SW 1271 (cell line): ENCODE measurements around the gene CRYZ.

Experiments
- DNase-seq, 2 experiments: peaks; one replicate each; lab custom pipeline; 2025; lab: John Stamatoyannopoulos, UW

CRYZ gene

GRCh38 chr1:74729741-74730478 is 2.9 kb downstream of the CRYZ start:
- no peak for DNase-seq

- DNase-seq, result no peak
Measured at GRCh38 chr1:74728736-74729135, 4.1 kb downstream of the CRYZ start.

GRCh38 chr1:74726063-74726462 is 6.8 kb downstream of the CRYZ start:
- DNase-seq, result no peak

GRCh38 chr1:74717626-74718025 is 15.2 kb downstream of the CRYZ start:
- no peak for DNase-seq

GRCh38 chr1:74716822-74717221 is 16.0 kb downstream of the CRYZ start:
- no peak for DNase-seq

GRCh38 chr1:74715806-74716205 is 17.0 kb downstream of the CRYZ start:
- no peak for DNase-seq

GRCh38 chr1:74715236-74715502 is 17.7 kb downstream of the CRYZ start:
- no peak for DNase-seq

GRCh38 chr1:74714429-74715235 is 18.2 kb downstream of the CRYZ start:
- no peak for DNase-seq

- no peak for DNase-seq
Measured at GRCh38 chr1:74713849-74714248, 19.0 kb downstream of the CRYZ start.

GRCh38 chr1:74712881-74713280 is 20.0 kb downstream of the CRYZ start:
- DNase-seq, result no peak

- DNase-seq, result no peak
Measured at GRCh38 chr1:74703386-74704182, 29.3 kb downstream of the CRYZ start.

- no peak for DNase-seq
Measured at GRCh38 chr1:74699331-74699730, 33.5 kb downstream of the CRYZ start.

GRCh38 chr1:74697832-74698231 is 35.0 kb downstream of the CRYZ start:
- no peak for DNase-seq

GRCh38 chr1:74693473-74693872 is 39.4 kb downstream of the CRYZ start:
- DNase-seq, result no peak

- no peak for DNase-seq
Measured at GRCh38 chr1:74690909-74691308, 41.9 kb downstream of the CRYZ start.

GRCh38 chr1:74690364-74690696 is 42.5 kb downstream of the CRYZ start:
- DNase-seq, result no peak

GRCh38 chr1:74689621-74690363 is 43.1 kb downstream of the CRYZ start:
- peak in 1 of 2 experiments; percentile 24 for DNase-seq

- DNase-seq, result no peak
Measured at GRCh38 chr1:74686928-74687327, 45.9 kb downstream of the CRYZ start.

GRCh38 chr1:74684301-74684700 is 48.5 kb downstream of the CRYZ start:
- DNase-seq, result no peak

- DNase-seq, result no peak
Measured at GRCh38 chr1:74683656-74684055, 49.2 kb downstream of the CRYZ start.

- DNase-seq, result no peak
Measured at GRCh38 chr1:74681851-74682250, 51.0 kb downstream of the CRYZ start.

- no peak for DNase-seq
Measured at GRCh38 chr1:74681449-74681848, 51.4 kb downstream of the CRYZ start.
